GM06990 (cell line): ENCODE measurements around the gene SMIM44.

Experiments used
- DNase-seq: peaks from one replicate; pipeline ENCODE4 v3.0.0-alpha.2; 2011; ENCODE audit not compliant: insufficient read length; ENCODE audit errors: extremely low read depth
- H3K27me3 ChIP-seq: replicated peaks from 2 replicates; pipeline ENCODE4 v1.6.0; 2011; ENCODE audit warnings: low read length; ENCODE audit not compliant: control insufficient read depth, insufficient read depth
- H3K36me3 ChIP-seq: 2 replicates; pipeline ENCODE4 v1.5.1; 2011; ENCODE audit warnings: low read length; ENCODE audit not compliant: control insufficient read depth, insufficient read depth
- H3K4me3 ChIP-seq: replicated peaks from 2 replicates; pipeline ENCODE4 v1.5.1; 2011; ENCODE audit warnings: low read depth, mild to moderate bottlenecking, control low read depth, low read length
- TF ChIP-seq, protein P1 (sequence below): IDR thresholded peaks from 2 replicates; pipeline ENCODE4 v1.5.1; 2011; ENCODE audit warnings: low read length, control low read depth, mild to moderate bottlenecking, inconsistent platforms; ENCODE audit not compliant: insufficient read depth, poor library complexity, severe bottlenecking

SMIM44 gene

DNA sequence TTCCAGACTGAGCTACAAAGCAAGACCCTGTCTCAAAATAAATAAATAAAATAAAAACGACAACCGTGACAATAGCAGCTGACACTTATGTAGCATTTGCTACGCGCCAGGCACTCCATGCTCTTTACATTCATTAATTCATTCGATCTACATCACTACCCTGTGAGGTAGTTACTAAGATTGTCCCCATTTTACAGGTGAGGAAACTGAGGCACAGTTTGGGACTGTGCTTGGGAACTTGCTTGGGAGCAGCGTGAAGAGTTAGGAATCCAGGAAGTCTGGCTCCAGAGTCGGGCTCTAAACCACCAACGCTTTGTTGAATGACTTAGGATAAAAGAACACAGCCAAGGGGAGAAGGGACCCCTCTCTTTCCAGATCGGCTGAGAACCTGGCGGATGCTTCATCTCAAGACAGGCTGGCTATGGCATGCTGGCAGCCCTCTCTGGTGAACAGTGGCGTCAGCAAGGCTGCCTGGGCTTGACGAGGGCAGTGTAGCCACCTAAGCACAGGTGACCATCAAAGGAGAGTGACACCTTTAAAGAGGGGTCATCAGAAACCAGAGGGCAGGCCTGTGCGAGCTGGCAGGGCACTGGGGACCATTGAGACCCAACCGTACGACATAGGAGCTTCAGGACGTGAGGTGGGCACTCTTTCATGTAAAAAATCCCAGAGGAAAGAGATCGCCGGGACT, 16.6 kb upstream of the SMIM44 start:
- Histone ChIP-seq H3K27me3 (no peaks in the 10 kb centered on the region), H3K4me3 (peak overlapping the region; percentile 85), H3K36me3 (peaks cover 1% of the 10 kb centered on the region)
- TF ChIP-seq, protein P1, sequence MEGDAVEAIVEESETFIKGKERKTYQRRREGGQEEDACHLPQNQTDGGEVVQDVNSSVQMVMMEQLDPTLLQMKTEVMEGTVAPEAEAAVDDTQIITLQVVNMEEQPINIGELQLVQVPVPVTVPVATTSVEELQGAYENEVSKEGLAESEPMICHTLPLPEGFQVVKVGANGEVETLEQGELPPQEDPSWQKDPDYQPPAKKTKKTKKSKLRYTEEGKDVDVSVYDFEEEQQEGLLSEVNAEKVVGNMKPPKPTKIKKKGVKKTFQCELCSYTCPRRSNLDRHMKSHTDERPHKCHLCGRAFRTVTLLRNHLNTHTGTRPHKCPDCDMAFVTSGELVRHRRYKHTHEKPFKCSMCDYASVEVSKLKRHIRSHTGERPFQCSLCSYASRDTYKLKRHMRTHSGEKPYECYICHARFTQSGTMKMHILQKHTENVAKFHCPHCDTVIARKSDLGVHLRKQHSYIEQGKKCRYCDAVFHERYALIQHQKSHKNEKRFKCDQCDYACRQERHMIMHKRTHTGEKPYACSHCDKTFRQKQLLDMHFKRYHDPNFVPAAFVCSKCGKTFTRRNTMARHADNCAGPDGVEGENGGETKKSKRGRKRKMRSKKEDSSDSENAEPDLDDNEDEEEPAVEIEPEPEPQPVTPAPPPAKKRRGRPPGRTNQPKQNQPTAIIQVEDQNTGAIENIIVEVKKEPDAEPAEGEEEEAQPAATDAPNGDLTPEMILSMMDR: no peak
- no peak for DNase-seq

DNA sequence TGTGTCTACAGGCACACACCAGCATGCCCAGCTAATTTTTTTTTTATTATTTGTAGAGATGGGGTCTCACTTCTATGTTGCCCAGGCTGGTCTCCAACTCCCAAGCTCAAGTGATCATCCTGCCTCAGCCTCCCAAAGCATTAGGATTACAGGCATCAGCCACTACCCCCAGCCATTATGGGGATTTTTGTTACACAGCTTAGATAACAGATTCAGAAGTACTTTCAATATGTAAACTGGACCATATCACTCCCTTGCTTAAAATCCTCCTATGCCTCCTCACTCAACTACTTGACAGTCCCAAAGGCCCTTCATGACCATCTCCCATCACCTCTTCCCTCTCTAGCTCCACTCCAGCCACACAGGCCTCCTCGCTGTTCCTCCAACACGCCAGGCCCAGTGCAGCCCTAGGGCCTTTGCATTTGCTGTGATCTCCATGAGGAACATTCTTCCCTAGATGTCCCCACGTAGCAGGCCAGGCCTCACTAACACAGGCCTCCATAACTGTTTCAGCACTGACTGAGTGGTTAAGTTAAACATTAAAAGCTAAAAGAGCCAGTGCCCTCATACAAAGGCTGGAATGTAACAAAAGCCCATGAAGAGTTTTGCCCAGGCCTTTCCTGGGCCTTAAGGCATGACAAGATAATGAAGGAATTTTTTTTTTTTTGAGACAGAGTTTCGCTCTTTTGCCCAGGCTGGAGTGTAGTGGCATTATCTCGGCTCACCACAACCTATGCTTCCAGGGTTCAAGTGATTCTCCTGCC, 14.7 kb upstream of the SMIM44 start:
- Histone ChIP-seq H3K36me3 (peaks cover 6% of the 10 kb centered on the region), H3K4me3 (no peak overlapping the region), H3K27me3 (no peaks in the 10 kb centered on the region)
- no peak for DNase-seq
- TF ChIP-seq, protein P1: no peak

DNA sequence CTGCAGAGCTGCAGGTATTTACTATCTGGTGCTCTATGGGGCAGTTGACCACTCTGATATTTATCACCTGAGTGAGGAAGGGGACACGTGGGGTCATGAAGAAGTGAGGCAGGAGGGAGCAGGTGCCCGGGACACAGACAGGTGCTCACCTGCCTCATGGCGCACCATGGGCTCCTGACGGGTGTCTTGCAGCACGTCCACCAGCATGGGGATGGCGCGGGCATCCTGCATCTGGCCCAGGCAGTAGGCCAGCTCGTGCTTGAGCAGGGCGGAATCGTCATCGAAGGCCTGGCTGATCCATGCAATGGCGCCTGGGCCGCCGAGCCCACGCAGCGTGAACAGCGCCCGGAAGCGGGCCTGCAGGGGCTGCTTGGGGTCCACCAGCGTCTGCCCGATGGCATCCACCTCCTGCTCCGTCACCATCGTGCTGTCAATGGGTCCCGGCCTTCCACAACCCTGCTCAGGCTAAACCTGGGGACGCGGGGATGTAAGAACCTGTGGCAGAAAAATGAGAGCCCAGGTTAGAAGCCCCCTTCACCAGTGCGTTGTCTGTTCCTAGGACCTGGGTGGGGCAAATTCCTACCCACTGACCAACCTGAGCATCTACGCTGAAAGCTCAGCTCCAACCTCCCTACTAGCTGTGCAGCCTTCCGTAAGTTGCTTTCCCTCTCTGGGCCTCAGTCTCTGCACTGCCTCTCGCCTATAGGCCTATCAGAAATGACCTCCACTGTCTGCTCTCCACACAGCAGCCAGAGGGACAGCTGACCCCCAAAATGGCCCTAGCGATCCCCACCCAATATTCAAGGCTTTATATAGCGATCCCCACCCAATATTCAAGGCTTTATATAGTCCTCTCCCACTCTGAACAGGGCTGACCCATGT, 13.4 kb upstream of the SMIM44 start:
- Histone ChIP-seq H3K4me3 (no peak overlapping the region), H3K36me3 (peaks cover 12% of the 10 kb centered on the region), H3K27me3 (no peaks in the 10 kb centered on the region)
- TF ChIP-seq, protein P1: no peak
- DNase-seq: no peak

DNA sequence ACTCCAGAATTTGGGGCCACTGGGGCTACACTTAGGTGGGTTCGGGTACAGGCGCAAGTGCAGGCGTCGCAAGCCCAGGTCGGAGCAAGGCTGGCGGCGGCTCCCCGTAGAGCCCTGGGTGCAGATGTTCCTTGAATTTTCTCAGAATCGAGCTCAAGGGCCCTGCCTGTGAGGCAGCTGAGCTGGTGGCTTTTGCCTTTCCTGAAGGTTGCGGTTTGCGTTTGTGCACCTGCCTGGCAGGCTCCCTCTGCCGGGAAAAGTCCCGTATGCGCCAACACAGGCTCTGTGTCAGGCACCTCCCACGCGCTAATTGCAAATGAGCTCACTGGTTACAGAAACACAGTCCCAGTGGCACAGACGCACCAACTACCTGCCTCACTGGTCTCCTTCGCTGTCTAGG, 11.3 kb upstream of the SMIM44 start:
- TF ChIP-seq, protein P1: peak; percentile 9
- no peak for DNase-seq
- H3K36me3 ChIP-seq: peaks cover 14% of the 10 kb centered on the region
- no peak overlapping the region for H3K4me3 ChIP-seq
- no peaks in the 10 kb centered on the region for H3K27me3 ChIP-seq

DNA sequence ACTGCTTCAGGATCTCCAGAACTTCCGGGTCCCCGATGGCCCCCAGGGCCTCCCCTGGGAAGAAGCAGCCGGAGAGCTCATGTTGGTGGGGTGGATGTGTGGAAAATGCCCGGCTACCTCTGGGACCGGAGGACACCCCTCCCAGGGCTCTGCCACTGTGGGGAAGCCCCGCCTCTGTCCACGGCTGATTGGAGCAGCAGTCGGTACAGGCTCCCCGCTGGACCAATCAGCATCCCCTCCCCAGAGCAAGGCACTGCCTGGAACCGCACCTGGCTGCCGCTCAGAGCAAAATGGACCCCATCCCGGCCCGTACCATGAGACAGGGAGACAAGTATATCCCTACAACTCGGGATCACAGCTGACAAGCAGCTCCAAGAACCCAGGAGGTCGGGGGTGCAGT, 10.8 kb upstream of the SMIM44 start:
- no peaks in the 10 kb centered on the region for H3K27me3 ChIP-seq
- no peak for DNase-seq
- peaks cover 14% of the 10 kb centered on the region for H3K36me3 ChIP-seq
- H3K4me3 ChIP-seq: no peak overlapping the region
- TF ChIP-seq, protein P1: no peak
